Stomach (tissue), 9 donors: ENCODE data around the gene TSPAN33. TPM values are rescaled to one million over a fixed set of nuclear protein-coding genes. Genes with fewer than 3 reads are reported as not detected.

ENCODE experiments used
- DNase-seq, 2 donors: peaks; one replicate each; pipeline versions ENCODE4 v3.0.0 to v3.0.0-alpha.2; 2013 to 2019
- H3K27ac ChIP-seq, 5 donors: fragments of 200-600 bp in 4 of 5; sonication (generic) in 4 of 5; one replicate each; pipeline ENCODE4 v1.5.1; 2013 to 2019; ENCODE audit warnings: mild to moderate bottlenecking in 1 of 5, moderate library complexity in 1 of 5
- H3K27me3 ChIP-seq, 3 donors: fragments of 200-600 bp; sonication (generic); one replicate each; pipeline ENCODE4 v1.5.1; 2017 to 2019; ENCODE audit warnings: mixed run types in 1 of 3
- H3K36me3 ChIP-seq, 4 donors: fragments of 200-600 bp; sonication (generic); 1 replicate in 3 of 4; 2 replicates in 1 of 4; pipeline ENCODE4 v1.5.1; 2016 to 2019
- H3K4me1 ChIP-seq, 4 donors: fragments of 200-600 bp; sonication (generic); one replicate each; pipeline ENCODE4 v1.5.1; 2016 to 2019
- H3K4me3 ChIP-seq, 4 donors: fragments of 200-600 bp; sonication (generic) in 3 of 4; one replicate each; pipeline ENCODE4 v1.5.1; 2016 to 2019; ENCODE audit warnings: mild to moderate bottlenecking in 1 of 4
- H3K9me3 ChIP-seq, 4 donors: fragments of 200-600 bp; sonication (generic); one replicate each; pipeline ENCODE4 v1.5.1; 2016 to 2019
- EP300 ChIP-seq: sonication (generic); formaldehyde crosslinking; IDR thresholded peaks from one replicate; pipeline ENCODE4 v1.6.1; 2017; ENCODE audit warnings: antibody characterized with exemption
- POLR2A ChIP-seq, 4 donors: fragments of 450-650 bp; IDR thresholded peaks; one replicate each; pipeline ENCODE4 v1.6.1; 2016; ENCODE audit warnings: antibody characterized with exemption in 4 of 4, control low read depth in 2 of 4, mild to moderate bottlenecking in 1 of 4, moderate library complexity in 1 of 4
- POLR2AphosphoS5 ChIP-seq, 3 donors: sonication (generic); formaldehyde crosslinking; IDR thresholded peaks; one replicate each; pipeline ENCODE4 v1.6.1; 2016; ENCODE audit warnings: antibody characterized with exemption in 3 of 3
- WGBS, 5 donors: extraction: QIAGEN DNeasy Blood & Tissue Kit in 3 of 5; methylation state at CpG; one replicate each; pipeline versions ENCODE4 v1.1.5 to v1.1.7; 2013 to 2018; 5-methylcytosine and 5-hydroxymethylcytosine counted together
- intact Hi-C: fragments of 100-400 bp; cut with DNase I; formaldehyde crosslinking; loops from one replicate; pipeline ENCODE4 v1.15.1; 2023; ENCODE audit warnings: low total_unique reads
- polyA plus RNA-seq, 3 donors: library from polyadenylated mRNA; stranded (reverse); fragments of 200-250 nt; gene quantifications; one replicate each; pipeline ENCODE4 v1.2.3, GENCODE V29; 2013
- total RNA-seq, 5 donors: library from RNA; depleted of rRNA; stranded (reverse); fragments of >200 nt; gene quantifications; one replicate each; pipeline versions ENCODE4 v1.1.0 to v1.2.3, GENCODE V29; 2014 to 2016
- TF ChIP-seq, protein P1 (sequence below), 7 experiments: fragments of 450-650 bp in 4 of 7; fragments of 200-600 bp in 3 of 7; sonication (generic) in 3 of 7; IDR thresholded peaks; one replicate each; pipeline ENCODE4 v1.5.1; 2016 to 2019; ENCODE audit warnings: antibody characterized with exemption in 7 of 7, control low read depth in 2 of 7, mild to moderate bottlenecking in 1 of 7
- donor health status: healthy with polysubstance abuse.
- donor health status: Bipolar disorder and iron deficiency.
- donor health status: healthy.

Gene TSPAN33
- total and polyA plus RNA-seq, 8 donors: 1.8 to 20.9 (median 8.5) TPM

DNA sequence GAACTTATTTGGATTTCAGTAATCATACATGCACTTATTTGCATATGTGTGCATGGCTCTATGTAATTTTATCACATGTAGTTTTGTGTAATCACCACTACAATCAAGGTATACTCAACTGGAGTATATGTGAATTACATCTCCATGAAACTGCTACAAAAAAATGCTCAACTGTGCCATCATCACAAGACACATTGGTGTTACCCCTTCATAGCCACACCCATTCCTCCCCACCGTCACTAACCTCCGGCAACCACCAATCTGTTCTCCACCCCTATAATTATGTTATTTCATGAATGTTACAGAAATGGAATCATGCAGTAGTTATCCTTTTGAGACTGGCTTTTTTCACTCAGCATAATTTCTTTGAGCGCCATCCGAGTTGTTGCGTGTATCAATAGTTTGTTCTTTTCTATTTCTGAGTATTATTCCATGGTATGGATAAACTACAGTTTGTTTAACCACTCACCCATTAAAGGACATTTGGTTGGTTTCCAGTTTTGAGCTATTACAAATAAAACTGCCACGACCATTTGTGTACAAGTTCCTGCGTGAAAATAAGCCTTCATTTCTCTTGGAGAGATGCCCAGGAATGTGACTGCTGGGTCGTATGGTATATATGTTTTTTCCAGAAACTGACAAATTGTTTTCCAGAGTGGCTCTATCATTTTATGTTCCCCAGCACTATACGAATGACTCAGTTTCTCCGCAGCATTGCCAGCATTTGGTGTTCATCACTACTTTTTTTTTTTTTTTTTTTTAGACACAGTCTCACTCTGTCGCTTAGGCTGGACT, 32.6 kb downstream of the TSPAN33 start:
- Histone ChIP-seq H3K27ac (no peak overlapping the region), H3K4me1 (no peaks in the 10 kb centered on the region), H3K36me3 (no peaks in the 10 kb centered on the region), H3K4me3 (no peak overlapping the region), H3K9me3 (no peaks in the 10 kb centered on the region), H3K27me3 (no peaks in the 10 kb centered on the region)
- TF ChIP-seq POLR2AphosphoS5 (IDR thresholded peaks at IDR 0.05): no peak
- no peak for TF ChIP-seq POLR2A (IDR thresholded peaks at IDR 0.05)
- no peak for TF ChIP-seq EP300
- 39 to 48% (median 40%) methylated on average over 11 of the region's 11 CpGs for WGBS, 5 donors
- intact Hi-C loops: no loop called here
- peak in 1 of 2 donors; percentile 18 for DNase-seq

DNA sequence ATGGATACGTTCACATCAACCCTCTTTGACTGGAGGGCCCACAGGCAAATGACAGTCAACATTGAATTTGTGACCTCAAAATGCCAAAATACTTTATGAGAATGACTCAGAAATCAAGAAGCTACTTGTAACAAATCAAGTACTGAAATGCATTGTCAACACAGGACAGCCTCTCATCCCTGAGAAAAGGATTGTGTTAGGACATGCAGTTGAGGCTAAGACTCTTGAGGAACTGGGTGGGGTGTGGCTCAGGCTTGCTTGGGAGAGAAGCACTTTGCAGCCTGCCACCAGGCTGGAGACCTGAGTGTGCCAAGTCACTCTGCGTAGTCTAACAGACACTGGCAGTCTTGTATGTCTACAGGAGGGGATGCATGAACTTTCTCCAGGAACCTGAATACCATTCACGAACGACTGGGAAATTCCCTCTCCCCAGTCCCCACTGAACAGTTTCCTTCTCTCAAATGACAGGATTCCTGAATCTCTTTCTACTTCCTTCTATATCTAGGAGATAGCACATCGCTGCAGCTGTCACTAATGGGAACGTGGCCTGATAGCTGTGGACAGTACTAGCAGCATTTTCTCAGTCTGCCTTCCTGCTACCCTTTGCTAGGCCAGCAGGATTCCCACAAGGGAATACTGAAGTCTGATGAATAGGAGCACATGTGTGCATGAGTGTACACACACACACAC, 40.6 kb downstream of the TSPAN33 start:
- Histone ChIP-seq H3K27ac (no peak overlapping the region), H3K27me3 (peaks cover 0 to 27% (median 15%) of the 10 kb centered on the region in 3 donors)
- intact Hi-C loops: no loop called here

DNA sequence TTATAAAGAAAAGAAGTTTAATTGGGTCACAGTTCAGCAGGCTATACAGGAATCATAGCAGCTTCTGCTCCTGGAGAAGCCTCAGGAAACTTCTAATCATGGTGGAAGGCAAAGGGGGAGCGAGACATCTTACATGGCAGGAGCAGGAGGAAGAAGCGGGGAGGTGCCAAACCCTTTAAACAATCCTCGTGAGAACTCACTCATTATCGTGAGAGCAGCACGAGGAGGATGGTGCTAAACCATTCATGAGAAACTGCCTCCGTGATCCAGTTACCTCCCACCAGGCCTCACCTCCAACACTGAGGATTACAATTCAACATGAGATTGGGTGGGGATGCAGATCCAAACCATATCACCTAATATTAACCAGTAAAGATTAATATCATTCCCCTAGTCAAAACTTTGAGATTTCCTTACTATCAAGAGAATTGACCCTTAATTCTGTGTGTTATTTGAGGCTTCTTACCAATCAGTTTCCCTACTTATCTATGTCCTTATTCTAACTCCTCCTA, 42.3 kb downstream of the TSPAN33 start:
- H3K4me1 ChIP-seq: peaks cover 9 to 33% (median 26%) of the 10 kb centered on the region in 4 donors
- WGBS, 5 donors: 83 to 96% (median 92%) methylated on average over 6 of the region's 6 CpGs
- no peak for DNase-seq
- H3K36me3 ChIP-seq: no peaks in the 10 kb centered on the region
- TF ChIP-seq EP300: no peak
- no peaks in the 10 kb centered on the region for H3K9me3 ChIP-seq
- H3K27me3 ChIP-seq: peaks cover 0 to 30% (median 15%) of the 10 kb centered on the region in 3 donors
- H3K27ac ChIP-seq: no peak overlapping the region
- intact Hi-C loops: no loop called here
- no peak overlapping the region for H3K4me3 ChIP-seq

More for the DNA sequence above, 40.6 kb downstream of the TSPAN33 start:
- Histone ChIP-seq H3K9me3 (no peaks in the 10 kb centered on the region), H3K36me3 (no peaks in the 10 kb centered on the region), H3K4me1 (peaks cover 8 to 24% (median 21%) of the 10 kb centered on the region in 4 donors), H3K4me3 (no peak overlapping the region)
- TF ChIP-seq EP300 (no peak), POLR2A (IDR thresholded peaks at IDR 0.05) (no peak), POLR2AphosphoS5 (IDR thresholded peaks at IDR 0.05) (no peak)
- TF ChIP-seq, protein P1, sequence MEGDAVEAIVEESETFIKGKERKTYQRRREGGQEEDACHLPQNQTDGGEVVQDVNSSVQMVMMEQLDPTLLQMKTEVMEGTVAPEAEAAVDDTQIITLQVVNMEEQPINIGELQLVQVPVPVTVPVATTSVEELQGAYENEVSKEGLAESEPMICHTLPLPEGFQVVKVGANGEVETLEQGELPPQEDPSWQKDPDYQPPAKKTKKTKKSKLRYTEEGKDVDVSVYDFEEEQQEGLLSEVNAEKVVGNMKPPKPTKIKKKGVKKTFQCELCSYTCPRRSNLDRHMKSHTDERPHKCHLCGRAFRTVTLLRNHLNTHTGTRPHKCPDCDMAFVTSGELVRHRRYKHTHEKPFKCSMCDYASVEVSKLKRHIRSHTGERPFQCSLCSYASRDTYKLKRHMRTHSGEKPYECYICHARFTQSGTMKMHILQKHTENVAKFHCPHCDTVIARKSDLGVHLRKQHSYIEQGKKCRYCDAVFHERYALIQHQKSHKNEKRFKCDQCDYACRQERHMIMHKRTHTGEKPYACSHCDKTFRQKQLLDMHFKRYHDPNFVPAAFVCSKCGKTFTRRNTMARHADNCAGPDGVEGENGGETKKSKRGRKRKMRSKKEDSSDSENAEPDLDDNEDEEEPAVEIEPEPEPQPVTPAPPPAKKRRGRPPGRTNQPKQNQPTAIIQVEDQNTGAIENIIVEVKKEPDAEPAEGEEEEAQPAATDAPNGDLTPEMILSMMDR (IDR thresholded peaks at IDR 0.05): no peak
- DNase-seq: no peak
- 66 to 86% (median 68%) methylated on average over 6 of the region's 6 CpGs for WGBS, 5 donors

DNA sequence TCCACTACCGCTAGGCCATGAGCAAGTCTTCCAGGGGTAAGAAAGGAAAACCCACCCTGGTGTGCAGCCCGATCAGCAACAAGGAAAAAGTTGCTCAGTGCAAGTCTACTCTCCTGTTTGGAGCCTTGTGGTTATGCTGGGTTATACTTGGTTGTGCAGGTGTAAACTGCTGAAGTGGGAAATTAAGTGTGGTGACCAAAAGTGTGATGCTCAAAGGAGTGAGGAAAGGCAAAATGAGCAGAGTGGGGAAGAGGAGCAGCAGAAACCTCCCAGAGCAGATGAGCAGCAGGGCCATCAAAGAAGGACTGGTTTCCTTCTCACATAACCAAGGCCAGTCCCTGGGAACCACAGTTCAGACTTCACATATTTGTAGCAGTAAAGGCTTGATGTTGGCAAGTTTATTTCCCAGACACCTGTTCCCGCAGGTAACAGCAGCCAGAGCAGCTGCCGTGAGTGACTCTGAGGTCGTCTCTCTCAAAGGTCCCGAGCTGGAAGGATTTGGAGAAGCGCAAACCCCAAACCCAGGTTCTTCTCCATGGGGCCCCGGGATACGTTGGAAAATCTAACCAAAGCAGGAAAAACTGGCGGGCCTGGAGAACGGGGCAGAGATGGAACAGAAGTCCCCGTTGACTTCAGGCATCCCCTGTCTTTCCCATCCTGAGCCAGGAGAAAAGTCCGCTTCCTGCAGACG, 43.3 kb downstream of the TSPAN33 start:
- DNase-seq: no peak
- 22 to 29% (median 26%) methylated on average over 14 of the region's 14 CpGs for WGBS, 5 donors
- Histone ChIP-seq H3K27ac (peak overlapping the region in 3 of 5 donors; percentile 38 to 73 (median 65)), H3K4me1 (peaks cover 9 to 33% (median 26%) of the 10 kb centered on the region in 4 donors), H3K36me3 (no peaks in the 10 kb centered on the region), H3K27me3 (peaks cover 0 to 30% (median 15%) of the 10 kb centered on the region in 3 donors), H3K4me3 (peak overlapping the region; percentile 77 to 90 (median 86)), H3K9me3 (no peaks in the 10 kb centered on the region)
- no peak for TF ChIP-seq POLR2AphosphoS5 (IDR thresholded peaks at IDR 0.05)
- TF ChIP-seq, protein P1 (IDR thresholded peaks at IDR 0.05): no peak
- no peak for TF ChIP-seq EP300
- no peak for TF ChIP-seq POLR2A (IDR thresholded peaks at IDR 0.05)
- intact Hi-C loops: no loop called here
